NCI-H1694 treated with DMSO at 0.1 percent for 48 hours (cell line): ENCODE measurements around the gene GARS1.
"Not testable (repeated sequence)": the region's sequence is repeated elsewhere in the genome, so short reads cannot be mapped to it uniquely, and the experiment has no call there.

ENCODE experiments used
- DNase-seq: peaks from one replicate; lab custom pipeline; 2025; lab: John Stamatoyannopoulos, UW

Gene GARS1

GRCh38 chr7:30625283-30625682 lies 30.6 kb downstream of the GARS1 start:
- DNase-seq: peak; percentile 55

GRCh38 chr7:30627026-30627425 lies 32.3 kb downstream of the GARS1 start:
- no peak for DNase-seq

GRCh38 chr7:30630986-30631385 lies 36.3 kb downstream of the GARS1 start:
- no peak for DNase-seq

- DNase-seq: no peak
These were observed 38.5 kb downstream of the GARS1 start for GRCh38 chr7:30633223-30633622.

- DNase-seq: no peak
These were observed 39.5 kb downstream of the GARS1 start for GRCh38 chr7:30634193-30634626.

- DNase-seq: no peak
These were observed 40.0 kb downstream of the GARS1 start for GRCh38 chr7:30634634-30635201.

- DNase-seq: no peak
These were observed 41.1 kb downstream of the GARS1 start for GRCh38 chr7:30635798-30636197.

GRCh38 chr7:30642322-30642721 lies 47.6 kb downstream of the GARS1 start:
- not testable (repeated sequence) for DNase-seq

- no peak for DNase-seq
These were observed 48.1 kb downstream of the GARS1 start for GRCh38 chr7:30642789-30643188.

GRCh38 chr7:30644286-30644955 lies 49.7 kb downstream of the GARS1 start:
- DNase-seq: no peak

GRCh38 chr7:30645661-30646060 lies 51.0 kb downstream of the GARS1 start:
- no peak for DNase-seq

- DNase-seq: no peak
These were observed 51.5 kb downstream of the GARS1 start for GRCh38 chr7:30646154-30646553.

GRCh38 chr7:30647589-30648364 lies 53.1 kb downstream of the GARS1 start:
- DNase-seq: no peak

- DNase-seq: no peak
These were observed 54.3 kb downstream of the GARS1 start for GRCh38 chr7:30648744-30649540.

- DNase-seq: no peak
These were observed 55.2 kb downstream of the GARS1 start for GRCh38 chr7:30649717-30650420.

GRCh38 chr7:30650421-30650808 lies 55.7 kb downstream of the GARS1 start:
- DNase-seq: no peak

GRCh38 chr7:30652132-30652531 lies 57.5 kb downstream of the GARS1 start:
- no peak for DNase-seq

- no peak for DNase-seq
These were observed 58.3 kb downstream of the GARS1 start for GRCh38 chr7:30652698-30653641.

- no peak for DNase-seq
These were observed 59.8 kb downstream of the GARS1 start for GRCh38 chr7:30654296-30655090.
